ACHN (cell line): ENCODE results near the gene CAND2.

Experiments
- DNase-seq: peaks from one replicate; pipeline ENCODE4 v3.0.0-alpha.2; 2015
- in situ Hi-C: cut with HindIII; loops from 2 replicates; pipeline ENCODE4 v1.10.0; 2017; ENCODE audit warnings: low sequenced_read_pairs, low pct_ligation_motif_present, low pct_unique_long_range_greater_than_20kb

CAND2 gene

DNA sequence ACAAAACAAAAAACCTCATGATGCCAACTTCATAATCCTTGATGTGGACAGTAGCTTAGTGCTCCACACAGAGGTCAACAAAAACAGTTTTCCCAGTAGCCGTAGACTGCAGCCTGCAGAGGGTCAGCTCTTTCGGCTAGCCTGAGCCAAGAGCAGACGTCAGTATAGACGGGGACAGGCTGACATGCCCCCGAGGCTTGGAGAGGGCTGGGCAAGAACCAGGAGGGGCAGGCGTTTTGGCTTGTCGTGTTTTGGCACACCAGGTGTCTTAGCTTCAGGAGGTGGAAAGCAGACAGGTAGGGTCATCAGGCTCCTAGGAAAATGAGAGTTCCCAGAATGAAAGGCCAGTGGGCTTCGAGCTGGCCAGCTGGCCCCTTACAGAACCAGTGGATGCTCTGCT, 21.8 kb downstream of the CAND2 start:
- in situ Hi-C loops: no loop called here
- no peak for DNase-seq

DNA sequence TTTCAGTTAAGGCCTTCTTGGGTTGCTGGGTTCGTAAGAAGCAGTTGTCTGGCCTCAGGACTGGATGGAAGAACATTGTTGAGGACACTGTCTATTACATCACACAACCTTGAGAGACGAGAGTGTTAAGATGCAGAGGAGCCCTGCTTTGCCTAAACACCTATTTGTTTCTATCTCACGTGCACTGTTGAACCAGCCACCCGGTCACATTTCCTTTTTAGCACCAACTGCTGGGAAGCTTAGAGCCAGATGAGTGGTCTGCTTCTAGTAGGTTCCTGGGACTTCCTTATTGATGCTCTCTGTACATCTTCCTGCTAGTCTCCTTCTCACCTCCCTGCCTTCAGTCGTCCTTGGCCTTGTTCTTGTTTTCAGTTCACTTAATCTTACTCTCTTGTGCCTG, 22.3 kb downstream of the CAND2 start:
- in situ Hi-C loops: no loop called here
- DNase-seq: no peak

DNA sequence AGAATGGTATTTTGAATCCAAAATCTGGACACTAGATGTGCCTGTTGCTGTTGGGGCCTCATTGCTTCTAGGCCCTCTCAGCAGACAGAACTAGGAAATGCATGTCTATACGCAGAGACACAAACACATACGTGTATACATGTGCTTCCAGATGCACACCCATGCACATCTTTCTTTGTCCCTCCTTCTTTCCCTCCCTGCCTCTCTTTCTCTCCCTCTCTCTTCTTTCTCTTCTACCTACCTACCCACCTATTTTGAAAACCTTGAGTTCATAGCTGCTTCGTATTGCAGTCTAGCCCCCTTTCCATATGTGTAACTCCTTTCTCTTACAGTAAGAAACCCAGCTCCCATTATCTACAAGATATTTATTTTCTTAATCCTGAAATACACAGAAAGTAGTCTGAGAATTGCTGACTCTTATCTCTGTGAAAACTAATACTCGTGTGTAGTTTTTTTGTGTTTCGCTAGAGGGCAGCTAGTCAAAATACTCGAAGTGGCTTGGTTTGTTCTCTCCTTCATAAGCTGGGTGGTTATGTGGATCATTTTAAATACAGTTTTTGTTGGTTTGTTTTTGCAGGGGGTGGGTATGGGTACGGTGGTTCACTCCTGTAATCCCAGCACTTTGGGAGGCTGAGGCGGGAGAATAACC, 26.4 kb downstream of the CAND2 start:
- peak; percentile 47 for DNase-seq
- in situ Hi-C loops: no loop called here

DNA sequence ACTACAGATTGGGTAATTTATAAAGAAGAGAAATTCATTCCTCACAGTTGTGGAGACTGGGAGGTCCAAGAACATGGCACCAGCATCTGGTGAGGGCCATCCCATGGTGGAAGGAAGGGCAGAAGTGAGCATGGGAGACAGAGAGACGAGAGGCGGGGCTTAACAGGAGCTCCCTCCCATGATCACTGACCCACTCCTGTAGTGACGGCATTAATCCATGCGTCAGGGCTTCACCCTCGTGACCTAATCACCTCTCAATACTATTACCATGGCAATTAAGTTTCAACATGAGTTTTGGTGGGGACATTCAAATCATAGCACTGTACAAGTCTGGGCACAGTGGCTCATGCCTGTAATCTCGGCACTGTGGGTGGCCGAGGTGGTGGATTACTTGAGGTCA, 27.8 kb downstream of the CAND2 start:
- in situ Hi-C loops: no loop called here
- DNase-seq: no peak

DNA sequence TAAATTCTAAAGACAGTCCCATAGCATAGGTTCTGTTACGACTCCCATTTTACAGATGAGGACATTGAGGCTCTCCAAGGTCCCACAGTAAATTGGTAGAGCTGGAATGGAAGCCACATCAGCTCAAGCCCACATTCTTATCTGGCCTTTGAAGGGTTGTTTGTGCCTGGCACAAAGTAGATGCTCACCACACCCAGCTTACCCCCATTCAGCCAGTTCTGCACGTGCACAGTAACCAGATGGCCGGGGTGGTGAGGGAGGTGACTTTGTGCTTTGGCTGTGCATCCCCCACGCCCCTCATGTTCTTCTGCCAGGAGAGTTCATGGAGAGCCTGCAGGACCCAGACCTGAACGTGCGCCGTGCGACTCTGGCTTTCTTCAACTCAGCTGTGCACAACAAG, 28.7 kb downstream of the CAND2 start:
- in situ Hi-C loops: no loop called here
- no peak for DNase-seq

DNA sequence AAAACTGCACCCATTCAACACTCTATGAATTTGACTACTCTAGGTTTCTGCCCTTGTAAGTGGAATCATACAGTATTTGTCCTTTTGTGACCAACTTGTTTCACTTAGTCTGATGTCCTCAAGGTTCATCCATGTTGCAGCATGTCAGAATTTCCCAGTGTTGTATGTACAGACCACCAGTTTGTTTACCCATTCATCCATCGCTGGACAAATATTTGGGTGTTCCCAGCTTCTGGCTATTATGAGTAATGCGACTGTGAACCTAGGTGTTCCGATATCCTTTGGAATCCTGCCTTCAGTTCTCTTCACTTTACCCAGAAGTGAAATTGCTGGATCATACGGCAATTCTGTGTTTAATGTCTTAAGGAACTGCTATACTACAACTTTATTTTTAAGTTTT, 32.3 kb downstream of the CAND2 start:
- in situ Hi-C loops: no loop called here
- DNase-seq: no peak

DNA sequence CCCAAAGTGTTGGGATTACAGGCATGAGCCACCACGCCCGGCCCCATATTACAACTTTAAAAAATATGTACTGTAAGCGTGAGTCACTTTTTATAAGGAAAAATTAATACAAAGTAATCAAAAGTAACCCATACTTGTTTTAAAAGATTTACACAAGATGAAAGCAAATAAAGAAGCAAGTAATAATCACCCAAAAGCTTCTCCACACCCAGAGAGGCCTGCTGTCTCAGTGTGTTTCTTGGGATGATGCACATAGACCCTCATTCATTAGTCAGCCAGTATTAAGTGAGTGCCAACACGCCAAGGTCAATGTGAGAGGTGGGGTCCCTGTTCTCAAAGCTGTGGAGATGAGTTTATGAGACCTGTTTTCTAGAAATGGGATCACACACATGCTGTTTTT, 32.9 kb downstream of the CAND2 start:
- in situ Hi-C loops: no loop called here
- DNase-seq: no peak

GRCh38 chr3:12829886-12830784, 33.7 kb downstream of the CAND2 start:
- no peak for DNase-seq
- in situ Hi-C loops: no loop called here

- in situ Hi-C loops: no loop called here
- no peak for DNase-seq
Observed at GRCh38 chr3:12830785-12831156, 34.3 kb downstream of the CAND2 start.

- in situ Hi-C loops: no loop called here
- no peak for DNase-seq
Observed at GRCh38 chr3:12831301-12831866, 34.9 kb downstream of the CAND2 start.

GRCh38 chr3:12832350-12833221, 36.1 kb downstream of the CAND2 start:
- in situ Hi-C loops: no loop called here
- no peak for DNase-seq

DNA sequence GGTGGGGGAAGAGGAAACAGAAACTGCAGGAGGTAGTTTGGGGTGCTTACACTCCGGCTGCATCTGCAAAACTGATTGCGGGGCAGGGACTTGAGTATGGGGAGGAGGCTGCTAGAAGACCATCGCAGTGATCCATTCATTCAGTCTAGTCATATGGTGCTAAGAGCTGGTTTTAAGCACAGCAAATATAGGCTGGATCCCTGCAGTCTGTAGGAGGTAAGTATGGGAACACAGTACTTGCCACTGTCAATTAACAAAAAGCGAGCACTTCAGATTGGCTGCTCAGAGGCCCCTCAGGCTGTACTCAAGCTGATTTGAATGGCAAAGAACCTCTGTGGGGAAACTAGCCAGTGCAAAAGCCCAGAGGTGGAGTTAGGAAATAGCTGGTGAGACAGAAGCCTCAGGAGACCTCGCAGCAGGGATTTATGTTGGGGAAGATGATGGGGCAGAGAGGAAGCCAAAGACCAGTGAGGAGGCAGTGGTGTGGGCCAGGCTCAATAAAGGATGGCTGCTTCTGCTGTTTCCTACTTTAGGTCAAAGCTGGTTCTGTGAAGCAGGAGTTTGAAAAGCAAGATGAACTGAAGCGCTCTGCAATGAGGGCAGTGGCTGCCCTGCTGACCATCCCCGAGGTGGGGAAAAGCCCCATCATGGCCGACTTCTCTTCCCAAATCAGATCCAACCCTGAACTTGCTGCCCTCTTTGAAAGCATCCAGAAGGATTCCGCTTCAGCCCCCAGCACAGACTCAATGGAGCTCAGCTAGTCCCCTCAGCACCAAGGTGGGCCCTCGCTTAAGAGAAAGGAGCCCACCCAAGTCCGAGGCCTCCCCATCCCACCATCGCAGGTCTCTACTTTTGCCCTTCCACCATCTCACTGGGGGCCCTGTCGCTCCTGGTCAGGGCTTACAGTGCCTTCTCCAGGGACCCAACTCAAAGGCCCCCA, 37.0 kb downstream of the CAND2 start:
- in situ Hi-C loops: no loop called here
- no peak for DNase-seq

DNA sequence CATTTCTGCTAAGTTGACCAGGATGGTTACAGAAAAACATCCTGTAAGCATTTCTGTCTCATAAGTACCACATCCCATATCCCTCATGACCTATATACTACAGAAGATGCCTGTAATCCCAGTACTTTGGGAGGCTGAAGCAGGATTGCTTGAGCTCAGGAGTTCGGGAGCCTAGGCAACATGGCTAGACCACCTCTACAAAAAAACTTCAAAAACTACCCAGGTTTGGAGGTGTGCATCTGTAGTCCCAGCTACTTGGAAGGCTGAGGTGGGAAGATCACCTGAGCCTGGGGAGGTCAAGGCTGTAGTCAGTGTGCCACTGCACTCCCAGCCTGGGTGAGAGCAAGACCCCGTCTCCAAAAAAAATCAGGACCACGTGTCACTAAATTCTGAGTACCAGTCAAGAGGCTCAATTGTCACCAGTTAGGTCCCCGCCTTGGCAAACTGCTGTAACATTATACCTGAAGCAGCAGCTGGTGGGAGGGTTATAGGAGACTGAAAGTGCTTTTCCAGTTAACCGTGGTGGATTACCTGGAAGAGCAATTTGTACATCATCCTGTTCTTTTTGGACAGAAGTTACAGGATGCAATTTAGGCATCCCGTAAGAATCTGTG, 38.7 kb downstream of the CAND2 start:
- in situ Hi-C loops: no loop called here

DNA sequence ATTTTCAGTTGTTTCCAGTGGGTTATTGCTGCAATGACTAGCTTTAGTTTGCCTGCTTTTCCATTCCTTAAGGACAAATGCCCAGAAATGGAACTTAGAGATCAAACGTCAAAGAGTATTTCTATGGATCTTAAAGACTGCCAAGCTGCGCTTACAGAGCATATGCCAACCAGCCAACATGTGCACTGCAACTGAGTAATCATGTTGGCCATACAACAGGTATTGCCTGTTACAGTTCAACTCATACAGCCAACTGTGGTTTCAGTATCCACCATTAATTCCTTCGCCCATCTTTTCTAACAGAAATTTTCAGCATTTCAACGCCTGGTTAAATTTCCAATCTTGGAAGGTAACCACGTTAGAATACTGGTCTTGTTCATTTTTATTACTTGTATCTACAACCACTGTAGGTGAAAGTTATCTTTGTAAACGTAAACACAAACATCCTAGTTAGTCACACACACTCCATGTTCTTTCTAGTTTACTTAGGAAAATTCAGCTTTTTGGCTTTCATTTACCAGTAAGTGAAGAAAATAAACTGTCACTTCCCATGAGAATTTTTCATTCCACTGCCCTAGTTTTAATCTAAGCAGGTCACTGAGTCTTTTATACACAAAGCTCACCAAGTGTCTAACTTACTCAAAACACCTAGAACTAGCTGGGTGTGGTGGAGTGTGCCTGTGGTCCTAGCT, 41.0 kb downstream of the CAND2 start:
- in situ Hi-C loops: no loop called here
- no peak for DNase-seq

More for the DNA sequence above, 38.7 kb downstream of the CAND2 start:
- no peak for DNase-seq

GRCh38 chr3:12838179-12838965, 41.9 kb downstream of the CAND2 start:
- in situ Hi-C loops: no loop called here
- no peak for DNase-seq

DNA sequence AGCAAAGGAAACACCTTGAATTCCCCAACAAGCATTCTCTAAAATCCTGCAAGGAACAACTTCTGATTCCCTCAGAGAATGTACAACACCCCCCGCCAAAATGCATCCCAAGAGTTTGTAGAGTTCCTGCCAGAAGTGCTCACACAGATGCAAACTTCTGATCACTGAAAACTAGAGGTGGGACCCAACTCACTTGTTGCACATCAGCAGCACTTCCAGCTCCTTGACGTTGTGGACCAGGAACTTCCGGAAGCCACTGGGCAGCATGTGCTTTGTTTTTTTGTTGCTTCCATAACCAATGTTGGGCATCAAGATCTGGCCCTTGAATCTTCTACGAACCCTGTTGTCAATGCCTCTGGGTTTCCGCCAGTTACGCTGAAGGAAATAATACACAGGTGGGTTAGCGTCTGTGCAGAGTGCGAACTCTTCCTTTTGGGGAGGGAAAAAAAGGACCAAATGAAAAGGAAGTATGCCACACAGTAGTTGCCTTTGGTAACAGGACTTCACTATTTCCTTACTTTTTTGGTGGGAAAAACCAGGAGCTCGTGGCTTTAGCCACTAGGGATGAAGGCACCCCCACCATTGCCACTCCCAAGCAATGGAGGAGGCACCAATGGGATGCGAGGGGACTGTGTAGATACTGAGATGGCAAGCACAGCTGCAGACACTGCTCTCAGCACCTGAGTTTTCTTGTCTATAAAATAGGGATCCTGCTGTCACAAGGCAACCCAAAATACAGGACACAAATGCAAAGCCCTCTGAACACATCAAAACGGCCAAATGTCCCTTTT, 42.9 kb downstream of the CAND2 start:
- no peak for DNase-seq
- in situ Hi-C loops: no loop called here
